Measurements from ENCODE around the gene ZFP36L1.

Gene ZFP36L1

GRCh38 chr14:68738559-68738958 is 54.3 kb downstream of the ZFP36L1 start:
- no peak for DNase-seq (ENCODE audit: low read depth)

All from HS-27A (cell line).